GM18507 (cell line): ENCODE results near the gene TDP2.
A peak's percentile ranks its signal among the peaks of the same experiment; 100 is the strongest.
"Not testable (repeated sequence)": the region's sequence is repeated elsewhere in the genome, so short reads cannot be mapped to it uniquely, and the experiment has no call there.

ENCODE experiments used
- DNase-seq: peaks from one replicate; pipeline ENCODE4 v3.0.0; 2011; ENCODE audit warnings: low read depth; ENCODE audit not compliant: insufficient read length; ENCODE audit errors: extremely low spot score
- FAIRE-seq: peaks from 2 replicates; lab custom pipeline; 2011; peaks lifted over from hg19 to GRCh38; lab: Jason Lieb, UNC

The TDP2 gene

GRCh38 chr6:24666641-24667377, at the start of gene TDP2, which contains the start of gene ACOT13:
TSS of gene TDP2 (minus strand) at chr6:24666899. CDS start at chr6:24666862, 37 bp downstream.
TSS of gene ACOT13 (plus strand) at chr6:24667077. CDS start at chr6:24667264, 187 bp downstream.
- DNase-seq (peak; percentile 91), FAIRE-seq (peak; percentile 90)

GRCh38 chr6:24710519-24711303, 44.0 kb upstream of the TDP2 start:
- DNase-seq (no peak), FAIRE-seq (no peak)

GRCh38 chr6:24709014-24709711, 42.5 kb upstream of the TDP2 start:
- no peak for DNase-seq
- no peak for FAIRE-seq

- DNase-seq = no peak
- no peak for FAIRE-seq
Observed at GRCh38 chr6:24708612-24709011, 41.9 kb upstream of the TDP2 start.

- DNase-seq (no peak), FAIRE-seq (no peak)
Observed at GRCh38 chr6:24704468-24704867, 37.8 kb upstream of the TDP2 start.

GRCh38 chr6:24702720-24703282, 36.1 kb upstream of the TDP2 start:
- FAIRE-seq = no peak

GRCh38 chr6:24699521-24700359, 33.0 kb upstream of the TDP2 start:
- DNase-seq (no peak), FAIRE-seq (no peak)

More at GRCh38 chr6:24702720-24703282, 36.1 kb upstream of the TDP2 start:
- no peak for DNase-seq

GRCh38 chr6:24696097-24696496, 29.4 kb upstream of the TDP2 start:
- no peak for DNase-seq
- no peak for FAIRE-seq

- FAIRE-seq = peak; percentile 63
- not testable (repeated sequence) for DNase-seq
Observed at GRCh38 chr6:24695635-24696034, 28.9 kb upstream of the TDP2 start.

GRCh38 chr6:24694198-24694597, 27.5 kb upstream of the TDP2 start:
- no peak for DNase-seq
- peak; percentile 51 for FAIRE-seq

- FAIRE-seq (peak; percentile 12), DNase-seq (no peak)
Observed at GRCh38 chr6:24692848-24693592, 26.3 kb upstream of the TDP2 start.

- DNase-seq (no peak), FAIRE-seq (no peak)
Observed at GRCh38 chr6:24692415-24692814, 25.7 kb upstream of the TDP2 start.

- FAIRE-seq (no peak), DNase-seq (no peak)
Observed at GRCh38 chr6:24692003-24692402, 25.3 kb upstream of the TDP2 start.

GRCh38 chr6:24691550-24691949, 24.9 kb upstream of the TDP2 start:
- DNase-seq = no peak
- no peak for FAIRE-seq

- FAIRE-seq (no peak), DNase-seq (no peak)
Observed at GRCh38 chr6:24690593-24690992, 23.9 kb upstream of the TDP2 start.

- DNase-seq (no peak), FAIRE-seq (no peak)
Observed at GRCh38 chr6:24689964-24690363, 23.3 kb upstream of the TDP2 start.

- FAIRE-seq (no peak), DNase-seq (no peak)
Observed at GRCh38 chr6:24686946-24687345, 20.2 kb upstream of the TDP2 start.

GRCh38 chr6:24686408-24686807, 19.7 kb upstream of the TDP2 start:
- DNase-seq (no peak), FAIRE-seq (no peak)
